H1 (cell line): ENCODE data around the gene C16orf90.

Experiments used
- CBX5 ChIP-seq: fragments of 300-800, 300-1000 bp; sonication (generic); IDR thresholded peaks from 2 replicates; pipeline ENCODE4 v1.7.1; 2016; ENCODE audit warnings: antibody characterized with exemption, low read length, low read depth
- MAX ChIP-seq: IDR thresholded peaks from 2 replicates; pipeline ENCODE4 v1.6.1; 2012; ENCODE audit warnings: inconsistent platforms
- YY1 ChIP-seq: IDR thresholded peaks from 2 replicates; pipeline ENCODE4 v1.6.1; 2011; ENCODE audit warnings: low read depth, mild to moderate bottlenecking, low read length
- TF ChIP-seq, protein P1 (sequence below), 3 experiments: IDR thresholded peaks; 1 replicate in 2 of 3; 2 replicates in 1 of 3; pipeline versions ENCODE4 v1.5.1 to v1.6.1; 2011; ENCODE audit warnings: low read length in 3 of 3, mild to moderate bottlenecking in 3 of 3, inconsistent platforms in 2 of 3, low read depth in 1 of 3, moderate library complexity in 1 of 3; ENCODE audit not compliant: insufficient read depth in 1 of 3; ENCODE audit errors: control extremely low read depth in 1 of 3

DNA sequence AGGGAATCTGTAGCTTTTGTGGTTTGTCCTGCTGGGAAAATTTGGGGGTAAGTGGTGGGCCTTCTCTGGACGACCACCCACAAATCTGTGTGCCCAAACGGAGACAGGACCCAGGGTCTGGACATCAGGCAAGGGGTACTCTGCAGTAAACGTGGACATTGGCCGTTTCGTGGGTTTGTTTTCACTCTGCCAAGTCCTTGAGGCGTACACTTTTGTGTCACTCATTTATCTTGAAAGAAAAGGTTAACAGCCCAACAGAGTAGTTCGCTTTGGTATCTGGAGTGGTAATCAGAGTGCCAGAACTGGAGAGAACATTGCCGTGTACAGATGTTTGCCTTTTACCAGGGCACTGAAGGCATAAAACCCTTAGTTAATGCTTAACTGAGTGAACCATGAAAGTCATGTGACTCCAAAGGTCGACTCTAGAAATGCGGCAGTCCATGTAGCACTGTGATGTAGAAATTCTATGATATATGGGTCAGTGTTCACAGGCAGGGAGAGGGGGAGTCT lies 36.4 kb downstream of the C16orf90 start:
- TF ChIP-seq CBX5 (no peak), MAX (no peak), YY1 (no peak)
- TF ChIP-seq, protein P1, sequence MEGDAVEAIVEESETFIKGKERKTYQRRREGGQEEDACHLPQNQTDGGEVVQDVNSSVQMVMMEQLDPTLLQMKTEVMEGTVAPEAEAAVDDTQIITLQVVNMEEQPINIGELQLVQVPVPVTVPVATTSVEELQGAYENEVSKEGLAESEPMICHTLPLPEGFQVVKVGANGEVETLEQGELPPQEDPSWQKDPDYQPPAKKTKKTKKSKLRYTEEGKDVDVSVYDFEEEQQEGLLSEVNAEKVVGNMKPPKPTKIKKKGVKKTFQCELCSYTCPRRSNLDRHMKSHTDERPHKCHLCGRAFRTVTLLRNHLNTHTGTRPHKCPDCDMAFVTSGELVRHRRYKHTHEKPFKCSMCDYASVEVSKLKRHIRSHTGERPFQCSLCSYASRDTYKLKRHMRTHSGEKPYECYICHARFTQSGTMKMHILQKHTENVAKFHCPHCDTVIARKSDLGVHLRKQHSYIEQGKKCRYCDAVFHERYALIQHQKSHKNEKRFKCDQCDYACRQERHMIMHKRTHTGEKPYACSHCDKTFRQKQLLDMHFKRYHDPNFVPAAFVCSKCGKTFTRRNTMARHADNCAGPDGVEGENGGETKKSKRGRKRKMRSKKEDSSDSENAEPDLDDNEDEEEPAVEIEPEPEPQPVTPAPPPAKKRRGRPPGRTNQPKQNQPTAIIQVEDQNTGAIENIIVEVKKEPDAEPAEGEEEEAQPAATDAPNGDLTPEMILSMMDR (IDR thresholded peaks at IDR 0.05; ENCODE audit: control extremely low read depth in 1 of 3, insufficient read depth in 1 of 3, low read depth in 1 of 3, low read length in 3 of 3) = no peak
